Activated naive CD8-positive, alpha-beta T cell treated with anti-CD3 and anti-CD28 coated beads, Interleukin-2, amount 50 U/mL, for 16 hours (primary cell): ENCODE results near the gene ATRX.
"Not testable (repeated sequence)": the region's sequence is repeated elsewhere in the genome, so short reads cannot be mapped to it uniquely, and the experiment has no call there.

Experiments used
- DNase-seq: peaks from one replicate; pipeline ENCODE4 v3.0.0-alpha.2; 2020; ENCODE audit warnings: low read depth, low spot score

Gene ATRX

DNA sequence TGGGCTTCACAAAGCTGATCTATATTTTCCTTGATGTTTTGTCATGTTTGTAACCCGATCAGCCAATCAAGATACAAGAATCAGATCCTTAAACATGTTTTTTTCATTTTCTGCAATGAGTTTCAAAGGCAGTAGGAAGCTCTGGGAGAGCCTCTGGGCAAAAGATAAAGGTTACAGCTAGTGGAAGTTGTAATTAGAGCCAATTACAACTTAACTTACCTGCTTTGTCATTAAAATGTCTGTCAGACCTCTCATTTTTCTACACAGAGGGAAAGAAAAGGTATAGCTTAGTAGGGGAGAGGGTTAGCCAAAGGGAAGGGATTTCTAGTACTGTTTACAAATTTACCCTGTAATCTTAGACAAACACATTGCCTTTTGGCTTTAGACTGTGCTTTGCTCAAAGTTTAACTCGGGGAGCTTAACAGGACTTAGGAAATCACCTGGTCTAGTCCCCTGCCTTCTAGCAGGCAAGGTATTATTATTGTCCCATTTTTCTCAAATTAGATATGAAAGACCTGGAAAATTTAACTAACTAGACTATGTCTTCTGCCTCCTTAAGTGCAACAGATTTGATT lies 283.0 kb downstream of the ATRX start:
- no peak for DNase-seq

DNA sequence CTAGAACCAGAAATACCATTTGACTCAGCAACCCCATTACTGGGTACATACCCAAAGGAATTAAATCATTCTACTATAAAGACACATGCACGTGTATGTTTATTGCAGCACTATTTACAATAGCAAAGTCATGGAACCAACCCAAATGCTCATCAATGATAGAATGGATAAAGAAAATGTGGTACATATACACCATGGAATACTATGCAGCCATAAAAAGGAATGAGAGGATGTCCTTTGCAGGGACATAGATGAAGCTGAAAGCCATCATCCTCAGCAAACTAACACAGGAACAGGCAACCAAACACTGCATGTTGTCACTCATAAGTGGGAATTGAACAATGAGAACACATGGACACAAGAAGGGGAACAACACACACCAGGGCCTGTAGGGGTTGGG lies 285.9 kb downstream of the ATRX start:
- DNase-seq: not testable (repeated sequence)

DNA sequence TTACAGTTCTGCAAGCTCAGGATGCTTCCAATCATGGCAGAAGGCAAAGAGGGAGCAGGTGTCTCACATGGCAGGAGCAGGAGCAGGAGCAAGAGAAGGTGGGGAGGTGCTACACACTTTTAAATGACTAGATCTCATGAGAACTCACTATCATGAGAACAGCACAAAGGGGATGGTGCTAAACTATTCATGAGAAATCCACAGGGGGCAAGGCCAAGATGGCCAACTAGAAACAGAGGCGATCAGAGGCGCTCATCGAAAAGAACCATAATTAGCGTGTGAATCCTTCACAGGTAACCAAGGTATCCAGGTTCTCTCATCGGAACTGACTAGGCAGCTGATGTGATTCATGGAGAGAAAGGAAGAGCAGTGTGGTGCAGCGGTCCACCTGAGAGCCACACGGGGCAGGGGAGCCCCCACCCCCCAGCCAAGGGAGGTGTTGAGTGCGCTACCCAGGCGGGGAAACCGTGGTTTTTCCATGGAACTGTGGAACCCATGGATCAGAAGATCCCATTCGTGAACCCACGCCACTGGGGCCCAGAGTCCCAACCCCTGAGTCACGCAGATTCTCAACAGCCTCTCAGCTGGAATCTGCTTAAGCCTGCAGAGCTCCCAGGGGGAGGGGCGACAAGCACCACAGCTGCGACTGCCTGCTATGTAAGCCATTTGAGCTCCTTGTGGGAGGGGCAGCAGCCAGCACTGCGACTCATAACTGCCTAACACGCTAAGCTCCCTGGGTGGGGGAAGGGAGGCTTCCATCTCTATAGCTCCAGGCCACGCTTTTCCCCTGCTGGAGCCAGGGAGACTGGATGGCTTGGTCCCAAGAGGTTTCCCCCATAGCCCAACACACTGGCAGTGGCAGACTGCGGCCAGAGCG lies 292.1 kb downstream of the ATRX start:
- DNase-seq: no peak

DNA sequence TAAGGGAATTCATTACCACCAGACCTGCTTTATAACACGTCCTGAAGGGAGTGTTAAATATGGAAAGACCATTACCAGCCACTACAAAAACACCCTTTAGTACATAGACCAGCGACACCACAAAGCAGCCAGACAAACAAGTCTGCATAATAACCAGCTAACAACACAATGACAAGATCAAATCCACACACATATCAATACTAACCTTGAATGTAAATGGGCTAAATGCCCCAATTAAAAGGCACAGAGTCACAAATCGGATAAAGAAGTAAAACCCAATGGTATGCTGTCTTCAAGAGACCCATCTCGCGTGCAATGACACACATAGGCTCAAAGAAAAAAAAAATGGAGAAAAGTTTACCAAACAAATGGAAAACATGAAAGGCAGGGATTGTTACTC lies 302.0 kb downstream of the ATRX start:
- DNase-seq: no peak

DNA sequence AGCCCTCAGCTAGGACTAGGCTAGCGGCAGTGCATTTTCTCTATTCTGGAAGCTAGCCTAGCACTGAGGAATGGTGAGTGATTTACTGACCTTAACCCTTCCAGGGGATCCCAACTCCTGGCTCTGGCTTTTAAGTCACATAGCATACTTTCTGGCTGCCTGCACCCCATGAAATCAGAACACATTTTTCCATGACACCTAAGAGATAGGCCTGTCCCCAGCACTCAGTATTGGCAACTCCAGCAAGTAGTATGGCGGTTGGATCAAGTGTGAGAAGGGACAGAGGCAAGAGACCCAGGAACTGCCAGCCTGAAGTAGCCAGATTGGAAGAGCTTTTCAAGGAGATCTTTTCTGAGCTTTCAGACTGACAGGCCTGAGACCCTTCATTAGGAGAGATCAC lies 330.6 kb downstream of the ATRX start:
- no peak for DNase-seq
